NCI-H1092 treated with DMSO at 0.1 percent for 48 hours (cell line): ENCODE results near the gene RAB9B.

Experiments used
- DNase-seq: peaks from one replicate; lab custom pipeline; 2025; lab: John Stamatoyannopoulos, UW

Gene RAB9B

DNA sequence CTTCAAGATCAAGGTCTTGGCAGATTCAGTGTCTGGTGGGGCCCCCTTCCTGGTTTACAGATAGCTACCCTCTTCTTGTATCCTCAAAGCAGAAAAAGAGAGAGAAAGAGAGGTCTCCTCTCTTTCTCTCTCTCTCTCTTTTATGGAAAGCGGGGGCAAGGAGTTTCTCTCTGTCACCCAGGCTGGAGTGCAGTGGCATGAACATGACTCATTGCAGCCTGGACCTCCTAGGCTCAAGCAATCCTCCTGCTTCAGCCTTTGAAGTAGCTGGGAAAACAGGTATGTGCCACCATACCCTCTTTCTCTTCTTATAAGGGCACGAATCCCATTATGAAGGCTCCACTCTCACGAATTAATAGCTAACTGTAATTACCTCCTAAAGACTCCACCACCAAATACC lies 20.2 kb downstream of the RAB9B start:
- no peak for DNase-seq

DNA sequence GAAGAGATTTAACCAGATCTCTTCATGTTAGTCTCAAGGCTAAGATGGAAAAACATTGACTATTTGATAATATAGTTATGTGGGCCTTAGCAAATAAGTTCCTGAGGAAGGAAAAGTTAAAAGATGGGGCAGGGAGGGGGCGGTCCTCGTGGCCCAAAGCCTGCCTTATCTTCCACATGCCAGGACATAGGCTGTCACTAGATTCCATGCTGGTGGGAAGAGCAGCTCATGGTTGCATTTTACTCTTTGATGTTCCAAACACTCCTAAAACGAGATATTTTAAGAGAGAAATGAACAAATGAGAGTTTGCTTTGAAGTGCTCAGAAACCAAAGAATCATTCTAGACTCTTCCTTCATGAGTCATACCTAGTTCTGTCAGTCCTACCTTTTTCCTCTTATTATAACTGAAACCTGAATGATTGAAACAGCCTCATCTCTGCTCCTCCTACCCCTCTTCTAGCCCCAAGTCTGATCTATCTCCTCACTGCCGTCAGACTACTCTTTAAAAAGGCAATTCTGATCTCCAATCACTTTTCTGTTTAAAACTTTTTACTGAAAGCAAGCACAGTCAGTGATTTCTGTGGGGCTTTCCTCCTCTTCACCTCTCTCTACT lies 25.1 kb downstream of the RAB9B start:
- no peak for DNase-seq

DNA sequence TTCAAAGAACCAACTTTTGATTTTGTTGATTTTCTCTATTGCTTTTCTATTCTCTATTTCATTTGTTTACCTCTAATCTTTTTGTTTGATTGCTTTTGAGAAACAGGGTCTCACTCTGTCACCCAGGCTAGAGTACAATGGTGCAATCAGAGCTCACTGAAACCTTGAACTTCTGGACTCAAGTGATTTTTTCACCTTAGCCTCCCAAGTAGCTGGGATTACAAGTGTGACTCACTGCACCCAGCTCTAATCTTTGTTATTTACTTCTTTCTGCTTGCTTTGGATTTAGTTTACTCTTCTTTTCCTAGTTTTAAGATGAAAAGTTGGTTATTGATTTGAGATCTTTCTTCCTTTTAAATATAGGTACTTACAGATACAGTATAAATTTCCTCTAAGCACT lies 26.2 kb downstream of the RAB9B start:
- DNase-seq, result no peak

DNA sequence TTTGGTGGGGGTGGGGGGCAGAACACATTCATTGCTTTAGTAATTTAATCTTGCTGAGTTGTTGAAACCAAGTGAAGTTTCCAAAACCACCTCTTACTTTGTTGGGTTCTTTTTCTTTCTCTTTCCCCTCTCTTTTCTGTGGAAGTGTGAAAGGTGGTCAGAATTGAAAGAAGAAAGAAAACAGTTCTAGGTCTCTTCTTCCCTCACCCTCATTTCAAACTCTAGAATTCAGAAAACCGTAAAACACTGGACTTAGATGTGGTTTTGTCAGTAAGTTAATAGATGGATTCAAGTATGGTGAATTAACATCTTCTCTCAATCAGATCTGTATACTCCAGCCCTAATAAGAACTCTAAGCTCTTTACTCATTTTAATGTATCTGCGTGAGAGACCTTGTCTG lies 31.7 kb downstream of the RAB9B start:
- no peak for DNase-seq

DNA sequence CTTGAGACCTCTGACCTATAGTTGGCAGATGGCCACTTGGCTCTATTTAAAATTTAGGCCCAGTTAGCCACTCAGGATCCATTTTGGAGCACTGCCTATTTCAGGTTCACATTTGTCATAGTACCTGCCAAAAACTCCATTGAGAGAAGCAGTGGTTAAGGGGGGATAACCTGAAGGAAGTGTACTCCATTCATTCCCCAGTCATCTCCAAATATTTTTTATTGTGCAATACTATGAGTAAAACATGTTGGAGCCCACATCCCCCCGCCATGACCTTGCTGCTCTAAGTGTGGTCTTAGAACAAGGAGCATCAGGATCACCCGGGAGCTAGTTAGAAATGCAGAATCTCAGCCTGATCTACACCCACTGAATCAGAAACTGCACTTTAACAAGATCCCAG lies 34.4 kb downstream of the RAB9B start:
- no peak for DNase-seq

DNA sequence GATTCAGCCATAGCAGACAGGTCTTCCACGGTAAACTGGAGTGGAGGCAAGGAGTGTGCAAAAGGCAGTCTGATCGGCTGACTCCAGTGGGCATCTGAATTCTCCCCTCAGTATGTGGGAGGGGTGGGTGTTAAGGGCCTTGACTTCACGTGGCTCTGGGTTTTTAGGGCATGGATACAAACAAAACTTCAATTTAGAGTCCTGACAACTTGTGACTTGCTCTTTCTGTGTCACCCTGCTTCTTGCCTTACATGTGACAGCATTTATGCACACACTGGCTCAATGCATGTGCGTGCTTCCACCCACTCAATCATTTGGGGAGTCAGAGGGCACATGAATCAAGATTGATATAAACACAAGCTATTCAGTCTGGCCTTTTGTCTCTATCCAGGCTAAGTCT lies 37.9 kb downstream of the RAB9B start:
- DNase-seq, result no peak

DNA sequence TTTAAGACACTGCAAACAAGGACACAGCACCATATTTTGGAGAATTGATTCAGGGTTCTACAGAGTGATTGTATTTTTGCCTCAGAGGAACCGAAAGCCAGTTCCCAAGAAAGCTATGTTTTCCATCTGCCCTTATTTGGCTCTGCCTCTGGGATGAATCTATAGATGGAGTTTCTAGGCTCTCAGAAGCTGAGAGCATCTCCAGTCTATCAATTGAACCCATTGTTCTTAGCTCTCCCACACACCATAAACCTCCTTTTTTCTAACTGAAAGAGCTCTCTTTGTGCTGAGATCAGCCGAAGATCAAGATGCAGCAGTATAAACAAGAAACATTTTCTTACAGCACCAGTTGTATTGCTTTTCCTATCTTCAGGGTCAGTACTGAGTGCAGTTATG lies 38.5 kb downstream of the RAB9B start:
- DNase-seq, result no peak

DNA sequence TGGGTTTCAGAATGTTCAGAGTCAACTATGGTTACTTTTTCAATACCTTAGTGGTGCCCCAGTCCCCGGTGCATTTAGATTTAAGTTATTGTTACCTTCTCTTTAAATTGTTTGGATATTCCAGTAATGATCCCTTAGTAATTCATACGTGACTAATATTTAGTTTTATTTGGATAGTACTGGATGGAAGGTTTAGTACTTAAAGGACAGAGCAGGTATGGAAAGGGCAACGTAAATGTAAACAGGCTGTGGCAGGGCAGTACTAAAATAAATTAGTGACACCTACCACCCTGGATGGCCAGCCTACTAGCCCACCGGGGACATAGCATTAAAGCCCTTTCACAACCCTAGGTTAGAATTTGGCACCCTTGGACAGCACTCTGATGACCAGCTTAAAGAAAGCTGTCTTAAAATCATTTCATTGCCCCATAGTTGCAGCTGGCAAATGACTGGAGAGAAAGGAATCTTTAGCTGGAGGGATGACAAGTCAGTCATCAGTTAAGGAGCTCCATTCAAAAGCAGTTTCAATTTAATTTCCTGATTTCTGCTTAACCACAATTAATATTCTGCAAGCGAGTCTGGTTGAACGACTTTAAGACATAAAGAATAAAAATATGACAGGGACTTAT lies 39.0 kb downstream of the RAB9B start:
- DNase-seq, result no peak

DNA sequence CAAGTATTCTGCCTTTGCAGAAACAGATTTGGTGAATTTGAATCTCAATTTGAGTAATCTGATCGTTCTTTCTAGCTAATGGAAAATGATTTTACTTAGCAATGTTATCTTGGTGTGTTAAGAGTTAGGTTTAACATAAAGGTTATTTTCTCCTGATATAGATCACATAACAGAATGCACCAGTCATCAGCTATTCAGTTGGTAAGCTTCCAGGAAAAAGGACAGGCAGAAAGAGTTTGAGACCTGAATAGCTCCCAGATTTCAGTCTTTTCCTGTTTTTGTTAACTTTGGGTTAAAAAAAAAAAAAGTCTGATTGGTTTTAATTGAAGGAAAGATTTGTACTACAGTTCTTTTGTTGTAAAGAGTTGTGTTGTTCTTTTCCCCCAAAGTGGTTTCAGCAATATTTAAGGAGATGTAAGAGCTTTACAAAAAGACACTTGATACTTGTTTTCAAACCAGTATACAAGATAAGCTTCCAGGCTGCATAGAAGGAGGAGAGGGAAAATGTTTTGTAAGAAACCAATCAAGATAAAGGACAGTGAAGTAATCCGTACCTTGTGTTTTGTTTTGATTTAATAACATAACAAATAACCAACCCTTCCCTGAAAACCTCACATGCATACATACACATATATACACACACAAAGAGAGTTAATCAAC lies 40.1 kb downstream of the RAB9B start:
- no peak for DNase-seq

DNA sequence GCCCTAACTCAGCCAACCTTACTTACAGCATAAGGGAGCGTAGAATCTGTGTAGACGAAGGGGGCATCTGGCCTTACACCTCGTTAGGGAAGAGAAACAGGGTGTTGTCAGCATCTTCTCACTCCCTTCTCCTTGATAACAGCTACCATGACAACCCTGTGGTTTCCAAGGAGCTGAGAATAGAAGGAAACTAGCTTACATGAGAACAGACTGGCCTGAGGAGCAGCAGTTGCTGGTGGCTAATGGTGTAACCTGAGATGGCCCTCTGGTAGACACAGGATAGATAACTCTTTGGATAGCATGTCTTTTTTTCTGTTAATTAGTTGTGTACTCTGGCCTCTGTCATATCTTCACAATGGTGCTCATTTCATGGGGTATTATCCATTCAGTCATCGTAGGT lies 40.8 kb downstream of the RAB9B start:
- DNase-seq, result peak; percentile 16

DNA sequence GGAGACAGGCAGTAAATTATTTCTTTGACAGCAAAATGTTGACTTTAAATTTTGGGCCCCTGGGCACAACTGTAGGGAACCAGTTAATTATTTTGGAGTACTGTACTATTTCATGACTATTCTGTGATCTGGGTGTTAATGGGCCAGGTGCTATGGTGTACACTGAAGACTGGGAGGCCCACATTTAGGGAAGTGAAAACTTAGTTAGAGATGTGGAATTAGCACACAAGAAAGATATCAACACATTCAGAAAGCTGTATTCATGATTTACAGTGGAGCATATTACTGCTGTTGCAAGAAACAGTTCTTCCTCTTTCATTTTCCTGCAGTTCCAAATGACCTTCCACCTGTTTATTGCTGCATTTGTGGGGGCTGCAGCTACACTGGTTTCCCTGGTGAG lies 43.1 kb downstream of the RAB9B start:
- no peak for DNase-seq

DNA sequence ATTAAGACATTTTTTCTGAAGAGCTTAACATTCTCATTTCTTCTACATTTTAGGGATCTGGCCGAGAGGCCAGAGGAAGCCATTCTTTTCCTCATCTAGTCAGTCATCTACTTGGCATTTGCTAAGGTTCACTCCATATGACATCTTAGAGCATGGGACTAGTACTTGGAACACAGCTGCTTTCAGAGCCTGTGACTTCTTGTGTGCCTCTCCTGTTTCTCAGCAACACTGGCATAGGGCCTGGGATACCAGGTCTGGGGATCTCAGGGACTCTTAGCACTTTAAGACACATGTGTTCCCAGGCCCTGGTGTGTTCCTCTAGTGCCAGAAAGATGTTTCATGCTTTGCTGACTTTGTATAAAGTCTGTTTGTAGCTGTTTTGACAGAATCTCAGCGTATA lies 48.1 kb downstream of the RAB9B start:
- no peak for DNase-seq

DNA sequence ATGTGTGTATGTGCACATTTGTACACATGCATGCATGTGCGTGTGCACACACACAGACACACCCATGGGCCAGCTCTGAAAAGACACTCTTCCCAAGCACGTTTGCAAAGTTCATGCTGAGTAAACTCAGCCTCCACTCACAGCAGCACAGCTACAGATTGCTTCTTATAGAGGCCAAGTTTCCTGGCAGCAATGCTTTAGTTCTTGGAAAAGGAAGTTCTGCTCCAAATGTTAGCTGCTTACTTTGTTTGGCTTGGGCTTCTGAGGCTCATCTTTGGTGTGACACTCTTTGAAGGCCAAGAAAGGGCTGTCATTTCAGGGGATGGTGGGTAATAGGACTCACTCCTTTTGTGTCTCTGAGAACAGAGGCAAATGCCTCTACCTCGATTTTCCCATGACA lies 48.9 kb downstream of the RAB9B start:
- DNase-seq, result no peak

DNA sequence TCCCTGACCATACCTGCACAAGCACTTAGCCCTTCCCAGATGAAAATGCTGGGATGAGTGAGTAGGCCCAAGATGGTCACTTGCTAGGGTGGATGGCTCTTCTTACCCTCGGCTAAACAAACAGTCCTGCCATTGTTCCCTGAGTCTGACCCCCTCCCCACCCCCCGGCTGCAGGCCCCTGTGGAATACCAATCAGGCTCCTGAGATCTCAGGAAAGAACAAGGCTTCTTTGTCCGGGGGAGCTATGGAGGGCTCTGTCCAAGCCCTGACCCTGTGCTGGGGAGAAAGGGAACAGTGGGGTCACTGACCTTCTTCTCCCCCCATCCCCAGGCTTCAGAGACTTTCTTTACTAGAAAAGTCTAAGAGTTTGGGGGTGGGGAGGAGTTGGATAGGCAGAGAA lies 49.4 kb downstream of the RAB9B start:
- DNase-seq, result no peak

DNA sequence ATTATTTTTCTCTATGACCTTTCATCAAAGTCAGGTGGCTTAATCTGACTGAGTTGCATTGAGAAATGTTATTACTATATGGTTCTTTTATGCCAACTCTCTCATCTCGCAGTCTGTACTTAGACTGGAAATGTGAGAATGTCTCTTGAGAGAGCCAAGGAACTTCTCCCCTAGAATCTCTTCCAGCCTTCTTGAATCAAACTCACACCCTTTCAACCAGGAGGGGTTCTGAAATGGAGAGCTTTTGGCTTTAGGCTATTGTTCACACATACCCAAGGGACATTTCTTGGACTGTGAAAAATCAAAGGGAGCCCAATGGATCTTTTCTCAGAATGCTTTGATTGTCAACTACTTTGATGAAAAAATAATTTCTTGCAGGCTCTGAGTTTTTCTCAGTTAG lies 50.4 kb downstream of the RAB9B start:
- DNase-seq, result no peak

DNA sequence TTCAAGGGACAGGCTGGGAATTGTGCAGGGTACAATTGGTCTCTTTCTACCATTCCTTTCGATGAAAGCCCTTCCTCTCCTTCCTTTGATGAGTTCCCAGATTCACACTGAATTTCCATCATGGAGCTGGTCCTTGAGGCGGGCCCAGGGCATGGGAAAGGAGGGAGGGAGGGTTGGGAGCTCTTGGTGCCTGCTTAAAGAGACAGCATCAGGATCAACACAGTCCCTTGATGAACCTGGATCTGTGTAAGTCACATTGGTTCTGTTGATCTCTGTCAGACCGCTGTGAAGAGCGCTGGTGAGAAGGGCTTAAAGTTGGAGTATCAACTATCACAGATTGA lies 51.0 kb downstream of the RAB9B start:
- DNase-seq, result no peak

DNA sequence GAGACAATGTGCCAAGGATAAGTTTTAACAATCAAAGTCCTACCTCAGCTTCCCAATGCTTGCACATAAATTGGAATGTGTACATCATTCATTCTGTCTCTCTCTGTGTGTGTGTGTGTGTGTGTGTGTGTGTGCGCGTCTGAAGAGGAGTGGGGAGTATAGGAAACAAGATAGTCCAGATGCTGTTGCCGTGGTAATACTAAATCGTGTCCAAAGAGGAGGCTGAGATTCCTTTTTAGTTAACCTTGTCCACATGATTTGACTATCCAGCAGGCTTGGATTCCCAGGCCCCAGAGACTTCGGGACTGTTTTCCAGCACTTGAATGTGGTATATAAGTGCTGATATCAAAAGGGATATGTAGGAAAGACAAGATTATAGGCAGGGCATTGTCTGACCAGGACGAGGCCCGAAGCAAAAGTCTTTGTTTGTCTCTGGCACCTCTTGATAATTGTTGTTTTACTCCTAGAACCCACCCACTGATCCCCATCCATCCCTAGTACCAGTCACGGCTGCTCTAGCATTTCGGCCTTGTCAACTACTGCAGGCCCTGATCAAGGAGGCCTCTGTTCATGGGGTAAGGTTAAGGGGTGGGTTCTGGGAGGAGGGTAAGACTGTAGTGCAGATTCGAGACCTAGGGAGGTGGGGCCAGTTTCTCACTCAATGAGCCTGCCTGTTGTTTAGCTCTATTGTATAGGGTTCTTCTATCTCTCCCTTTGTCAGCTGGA lies 51.6 kb downstream of the RAB9B start:
- DNase-seq, result no peak

DNA sequence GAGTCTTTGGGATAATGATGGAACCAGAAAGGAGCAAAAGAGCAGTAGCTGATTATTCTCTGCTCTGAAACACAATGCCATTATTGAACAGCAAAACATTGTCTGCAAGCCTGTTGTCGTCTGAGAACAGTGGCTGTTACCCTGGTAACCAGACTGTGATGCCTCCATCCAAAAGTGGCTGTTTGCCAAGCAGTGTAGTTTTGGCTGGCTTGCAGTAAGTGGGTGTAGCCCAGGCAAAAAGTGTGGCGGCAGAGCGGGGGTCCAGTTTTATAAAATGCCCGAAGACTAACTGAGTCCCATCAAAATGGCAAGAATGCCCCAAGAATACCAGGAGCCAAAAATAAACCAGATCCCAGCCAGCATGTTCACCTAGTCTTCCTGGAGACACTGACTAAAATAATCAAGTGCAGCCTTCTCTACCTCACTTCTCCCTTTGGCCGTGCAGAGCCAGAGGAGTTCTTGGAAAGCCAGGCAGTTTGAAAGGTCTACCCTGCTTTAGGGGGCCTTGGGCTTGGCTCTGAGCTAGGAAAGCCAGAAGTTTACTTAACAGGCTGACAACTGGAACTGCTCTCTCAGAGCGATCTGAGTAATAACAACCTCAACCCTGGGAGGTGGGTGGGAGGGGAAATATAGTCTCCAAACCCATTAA lies 52.8 kb downstream of the RAB9B start:
- peak; percentile 18 for DNase-seq

DNA sequence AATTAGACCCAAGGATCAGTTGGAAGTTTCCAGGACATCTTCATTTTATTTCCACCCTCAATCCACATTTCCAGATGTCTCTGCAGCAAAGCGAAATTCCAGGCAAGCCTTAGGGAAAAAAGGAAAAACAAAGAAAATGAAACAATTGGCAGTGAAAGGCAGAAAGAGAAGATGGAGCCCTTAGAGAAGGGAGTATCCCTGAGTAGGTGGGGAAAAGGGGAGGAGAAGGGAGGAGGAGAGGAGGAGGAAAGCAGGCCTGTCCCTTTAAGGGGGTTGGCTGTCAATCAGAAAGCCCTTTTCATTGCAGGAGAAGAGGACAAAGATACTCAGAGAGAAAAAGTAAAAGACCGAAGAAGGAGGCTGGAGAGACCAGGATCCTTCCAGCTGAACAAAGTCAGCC lies 55.5 kb downstream of the RAB9B start, which contains the start of gene PLP1:
Gene PLP1 (plus strand): TSS at position 295 of the 400 bp plus-strand sequence. CDS start 156 bp downstream, outside the sequence.
- DNase-seq, result no peak

DNA sequence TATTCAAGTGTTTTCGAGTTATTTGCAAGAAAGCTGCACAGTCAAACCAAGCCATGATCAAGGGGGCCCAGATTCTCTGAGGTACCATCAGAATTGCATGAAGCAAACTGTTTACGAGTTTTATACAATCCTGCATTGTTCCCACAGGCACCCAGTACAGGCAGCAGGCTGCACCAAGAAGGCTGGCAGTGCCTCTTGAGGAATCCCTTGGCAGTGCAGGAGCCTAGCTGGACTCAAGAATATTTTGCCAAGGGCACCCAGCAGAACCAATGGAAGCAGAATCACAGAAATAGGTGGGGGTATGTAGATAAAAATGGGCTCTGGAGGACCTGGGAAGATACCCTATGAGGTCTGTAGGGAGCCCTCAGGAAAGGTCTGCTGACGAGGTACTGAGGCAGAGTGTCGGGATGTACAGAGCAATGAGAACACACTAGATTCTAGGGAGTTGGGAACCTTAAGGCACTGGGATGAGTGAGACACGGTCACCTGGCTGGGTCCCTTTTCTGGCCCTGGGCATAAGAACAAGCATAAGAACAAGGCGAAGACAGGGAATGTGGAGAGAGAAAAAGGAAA lies 57.9 kb downstream of the RAB9B start:
- DNase-seq, result peak; percentile 20

DNA sequence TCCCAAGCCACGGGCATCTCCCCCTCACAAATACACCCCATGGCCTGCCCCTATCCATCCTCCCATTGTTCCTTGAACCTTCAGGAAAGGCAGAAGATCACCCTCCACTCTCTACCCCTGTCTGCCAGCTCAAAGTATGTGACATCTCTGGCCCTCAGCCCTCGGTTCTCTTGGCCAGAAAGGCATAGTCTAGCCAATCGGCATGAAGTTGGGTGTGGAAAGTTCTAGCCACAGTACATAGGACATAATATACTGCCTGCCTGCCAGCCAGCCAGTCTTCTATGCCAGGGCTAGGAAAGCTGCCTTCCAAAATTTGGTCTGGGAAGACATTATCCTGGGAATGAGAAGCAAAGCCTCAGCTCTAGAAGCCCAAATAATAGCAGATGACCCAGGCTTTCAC lies 58.6 kb downstream of the RAB9B start:
- no peak for DNase-seq
